ENCODE data around the gene DLEU7.

Gene DLEU7

DNA sequence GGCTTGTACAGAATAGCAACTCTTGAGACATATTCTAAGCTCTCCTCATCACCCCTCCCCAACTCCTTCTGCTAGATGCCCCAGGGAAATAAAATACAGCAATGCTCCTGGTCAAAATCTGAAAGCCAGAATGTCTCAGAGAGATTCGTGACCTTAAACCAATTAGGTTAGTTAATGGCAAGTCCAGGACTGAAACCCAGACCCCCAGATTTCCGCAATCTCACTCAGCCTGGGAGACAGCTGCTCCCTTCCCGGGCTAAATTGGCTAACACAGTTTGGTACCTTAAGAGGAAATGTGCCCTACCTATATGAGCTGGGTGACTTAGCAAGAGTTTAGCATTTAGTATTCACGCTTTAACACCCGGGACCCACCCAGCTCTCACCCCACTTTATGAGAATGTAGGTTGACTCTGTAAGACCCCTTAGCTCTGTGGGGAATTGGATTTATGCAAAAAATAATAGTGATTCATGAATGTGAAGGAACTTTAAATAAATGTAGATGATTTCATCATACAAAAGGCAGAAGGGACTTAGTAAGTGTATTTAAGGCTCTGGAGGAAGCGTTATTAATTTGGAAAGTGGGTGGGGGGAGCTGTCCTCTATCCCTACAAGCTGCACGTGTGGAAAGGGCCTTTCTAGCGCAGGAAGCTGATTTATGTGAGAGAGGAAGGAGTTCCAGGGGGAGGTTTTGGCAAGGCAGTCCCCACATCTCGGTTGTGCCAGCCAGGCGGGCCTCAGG lies 1.1 kb downstream of the DLEU7 start:
- no peak for DNase-seq

DNA sequence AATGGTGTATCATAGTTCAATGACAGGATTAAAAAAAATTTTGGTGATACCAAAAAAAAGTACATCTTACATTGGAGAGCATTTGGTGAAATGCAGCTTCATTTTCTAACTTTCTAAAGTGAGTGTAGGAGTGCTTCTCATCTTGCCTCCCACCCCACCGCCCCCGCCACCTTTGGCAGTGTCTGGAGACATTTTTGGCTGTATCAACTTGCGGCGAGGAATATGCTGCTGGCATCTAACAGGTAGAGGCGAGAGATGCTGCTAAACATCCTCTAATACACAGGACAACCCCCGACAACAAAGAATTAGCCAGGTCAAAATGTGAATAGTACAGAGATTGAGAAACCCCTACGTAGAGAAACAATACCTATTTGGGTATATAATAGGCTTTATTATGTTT lies 1.7 kb downstream of the DLEU7 start:
- no peak for DNase-seq

DNA sequence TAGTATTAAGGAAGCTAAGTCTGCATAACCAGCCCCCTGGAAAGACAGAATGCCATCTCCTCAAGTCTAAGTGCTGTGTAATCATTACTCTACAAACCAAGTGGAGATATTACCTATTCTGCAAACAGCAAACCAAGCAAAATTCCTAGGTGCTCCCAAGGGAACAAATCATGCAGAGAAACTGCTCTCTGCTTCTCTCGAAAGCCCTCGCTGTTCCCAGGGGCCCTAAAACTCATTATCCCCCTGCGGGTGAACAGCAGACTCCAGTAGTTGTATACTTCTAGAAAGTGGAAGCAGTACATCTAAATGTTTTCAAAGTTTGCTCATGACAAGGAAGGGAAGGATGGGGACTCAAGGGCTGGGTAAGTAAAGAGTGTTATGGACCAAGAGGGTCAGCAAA lies 3.2 kb downstream of the DLEU7 start:
- no peak for DNase-seq

DNA sequence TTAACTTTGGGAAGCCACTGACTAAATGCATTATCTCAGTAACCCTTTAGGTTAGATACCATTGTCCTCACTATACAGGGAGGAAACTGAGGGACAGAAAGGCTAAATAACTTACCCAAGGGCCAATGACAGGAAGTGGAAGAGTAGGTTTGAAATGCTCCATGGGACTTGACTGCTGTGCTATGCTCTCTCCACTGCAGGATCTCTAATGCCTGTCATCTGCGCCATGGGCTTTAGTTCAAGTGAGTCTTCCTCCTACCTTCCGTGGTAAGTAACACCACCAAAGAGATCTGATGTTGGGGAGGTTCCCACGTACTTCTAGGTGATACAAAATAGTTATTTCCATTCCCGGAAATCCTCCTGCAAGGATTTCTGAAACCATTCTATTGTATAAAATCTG lies 3.7 kb downstream of the DLEU7 start:
- DNase-seq: no peak

DNA sequence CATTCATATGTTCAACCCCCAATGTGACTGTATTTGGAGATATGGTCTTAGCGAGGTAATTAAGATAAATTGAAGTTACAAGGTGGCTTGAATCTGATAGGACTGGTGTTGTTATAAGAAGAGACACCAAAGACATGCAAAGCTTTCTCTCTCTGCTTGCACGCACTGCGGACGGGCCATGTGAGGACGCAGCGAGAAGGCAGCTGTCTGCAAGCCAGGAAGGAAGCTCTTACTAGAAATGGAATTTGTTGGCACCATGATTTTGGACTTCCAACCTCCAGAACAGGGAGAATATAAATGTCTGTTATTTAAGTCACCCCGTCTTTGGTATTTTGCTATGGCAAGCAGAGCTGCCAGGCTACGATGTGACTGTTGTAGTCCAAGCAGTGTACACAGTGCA lies 4.8 kb downstream of the DLEU7 start:
- no peak for DNase-seq

DNA sequence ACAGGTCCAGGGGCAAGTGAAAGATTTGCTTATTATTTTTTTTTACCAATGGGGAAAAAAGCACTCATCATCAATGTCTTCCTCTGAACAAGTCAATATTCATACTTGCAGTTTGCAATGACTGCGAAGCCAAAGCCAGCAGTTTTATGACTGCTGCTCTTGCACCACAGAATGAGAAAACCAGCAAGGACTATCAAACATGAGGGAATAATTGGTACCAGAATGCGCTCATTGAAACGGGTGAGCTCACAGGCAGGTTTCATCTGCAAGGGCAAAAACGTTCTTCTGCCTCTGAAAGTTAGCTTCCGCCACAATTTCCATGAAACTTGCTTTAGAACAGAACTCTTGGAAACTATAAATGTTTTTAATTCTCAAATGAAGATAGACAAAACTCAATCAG lies 5.5 kb downstream of the DLEU7 start:
- no peak for DNase-seq

DNA sequence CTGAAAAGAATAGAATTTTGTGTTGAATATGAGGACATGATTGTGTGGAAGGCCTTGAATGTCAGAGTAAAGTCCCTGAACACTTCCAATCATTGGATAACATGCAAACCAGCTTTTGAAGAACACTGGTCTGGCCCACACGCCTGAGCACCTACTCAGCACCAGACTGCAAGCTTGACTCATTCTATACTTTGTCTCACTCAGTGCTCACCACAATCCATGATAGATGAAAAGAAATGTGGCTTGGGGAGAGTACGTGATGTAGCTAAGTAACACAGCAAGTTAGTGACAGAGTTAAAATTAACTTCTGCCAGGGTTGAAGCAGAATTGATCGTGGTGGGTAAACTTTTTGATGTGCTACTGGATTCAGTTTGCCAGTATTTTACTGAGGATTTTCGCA lies 12.0 kb downstream of the DLEU7 start:
- DNase-seq: no peak

DNA sequence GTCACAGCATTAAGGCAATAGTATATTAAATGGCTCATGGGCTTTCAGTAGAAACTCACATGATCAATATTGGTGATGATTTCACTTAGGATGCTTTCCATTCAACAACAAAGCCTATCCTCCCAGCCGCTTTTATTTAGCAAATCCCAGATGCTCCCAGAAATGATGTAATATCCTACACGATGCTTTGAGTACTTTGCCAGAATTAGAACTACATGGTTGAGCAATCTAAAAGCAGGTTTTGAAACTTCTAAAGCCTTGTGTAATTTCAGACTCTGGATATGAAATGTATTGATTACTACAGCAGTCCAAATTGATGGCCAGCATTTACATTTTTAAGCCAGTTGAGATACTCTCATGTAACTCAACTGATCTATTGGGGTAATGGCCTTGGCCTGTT lies 13.6 kb downstream of the DLEU7 start:
- no peak for DNase-seq

DNA sequence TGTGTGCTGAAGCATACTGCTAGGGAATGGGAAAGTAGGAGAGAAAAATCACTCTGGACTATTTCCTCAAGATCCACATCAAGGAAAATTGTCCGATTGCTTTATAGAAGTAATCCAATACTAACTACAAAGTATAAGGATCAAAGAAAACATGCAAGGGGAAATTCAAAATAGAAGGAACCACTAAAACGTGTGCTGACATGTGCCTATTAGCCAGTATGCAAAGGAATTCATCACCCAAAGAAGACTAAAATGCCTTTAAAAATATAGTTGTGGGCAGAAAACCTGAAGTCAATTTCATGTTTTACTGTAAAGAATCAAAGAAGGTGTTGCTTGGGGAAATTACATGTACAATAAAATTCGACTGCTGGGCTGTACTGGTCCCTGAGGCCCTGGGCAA lies 14.3 kb downstream of the DLEU7 start:
- DNase-seq: no peak

DNA sequence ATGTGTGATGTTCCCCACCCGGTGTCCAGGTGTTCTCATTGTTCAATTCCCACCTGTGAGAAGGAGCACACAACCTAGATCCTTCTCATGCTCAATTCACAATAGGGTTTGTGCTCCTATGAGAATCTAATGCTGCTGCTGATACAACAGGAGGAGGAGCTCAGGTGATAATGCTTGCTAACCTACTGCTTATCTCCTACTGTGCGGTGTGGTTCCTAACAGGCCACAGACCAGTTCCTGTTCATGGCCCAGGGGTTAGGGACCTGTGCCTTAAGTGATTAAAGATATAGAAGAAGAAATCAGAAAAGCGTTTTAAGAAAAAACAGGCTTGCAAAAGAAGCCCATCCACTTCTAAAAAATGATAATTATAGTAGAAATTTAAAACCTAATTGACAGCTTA lies 17.5 kb downstream of the DLEU7 start:
- DNase-seq: no peak

DNA sequence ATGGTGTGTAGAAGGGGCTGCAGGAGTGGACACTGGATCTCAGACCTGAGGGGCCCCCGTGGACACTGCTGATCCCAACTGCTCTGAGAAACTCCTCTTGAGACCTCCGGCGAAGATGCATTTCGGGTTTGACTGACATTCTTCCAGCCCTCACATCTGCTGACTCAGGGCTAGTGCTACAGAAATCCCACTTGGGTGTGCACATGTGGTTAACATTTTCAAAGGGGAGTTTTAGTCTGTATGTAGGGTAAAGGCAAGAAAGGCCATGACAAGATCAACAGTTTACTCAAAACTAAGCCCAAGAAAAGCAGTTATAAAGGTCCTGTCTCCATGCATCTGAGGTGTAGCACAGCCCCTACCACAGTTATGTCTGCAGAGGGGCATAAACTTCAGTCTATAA lies 31.2 kb downstream of the DLEU7 start:
- DNase-seq: peak; percentile 21

DNA sequence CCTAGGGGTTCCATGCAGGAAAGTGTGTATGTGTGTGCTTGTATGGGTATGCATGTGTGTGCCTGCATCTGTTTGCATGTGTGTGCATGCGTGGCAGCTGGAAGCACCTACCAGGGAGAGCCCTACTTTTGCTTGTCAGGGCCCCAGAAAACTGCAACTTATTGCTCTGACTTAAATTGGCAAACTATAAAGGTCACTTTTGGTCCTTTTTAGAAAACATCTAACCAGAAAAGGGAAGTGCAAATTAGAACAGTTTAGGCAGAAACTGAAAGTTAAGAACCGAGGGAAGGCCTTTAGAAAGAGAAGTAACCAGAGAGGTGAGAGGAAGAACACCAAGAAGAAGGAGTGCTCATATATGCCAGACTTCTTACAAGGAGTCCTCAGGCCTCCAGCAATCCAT lies 32.5 kb downstream of the DLEU7 start:
- no peak for DNase-seq

DNA sequence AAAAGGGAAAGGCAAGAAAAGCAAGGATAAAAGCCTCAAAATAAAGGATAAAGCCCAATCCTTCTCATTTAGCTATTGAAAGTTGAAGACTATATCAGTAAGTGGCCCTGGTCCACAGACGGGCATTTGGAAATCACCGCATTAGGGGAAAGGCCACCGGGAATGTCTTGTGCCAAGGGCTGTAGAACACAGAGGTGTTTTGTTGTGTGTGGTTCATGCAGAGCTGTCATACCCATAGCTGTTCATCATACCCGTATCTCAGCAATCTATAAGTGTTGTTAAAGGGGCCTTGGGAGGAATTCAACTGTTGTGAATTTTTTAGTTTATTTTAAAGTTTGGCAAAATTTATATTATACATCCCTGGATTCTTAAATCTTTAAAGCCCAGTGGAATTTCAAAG lies 33.0 kb downstream of the DLEU7 start:
- DNase-seq: no peak

DNA sequence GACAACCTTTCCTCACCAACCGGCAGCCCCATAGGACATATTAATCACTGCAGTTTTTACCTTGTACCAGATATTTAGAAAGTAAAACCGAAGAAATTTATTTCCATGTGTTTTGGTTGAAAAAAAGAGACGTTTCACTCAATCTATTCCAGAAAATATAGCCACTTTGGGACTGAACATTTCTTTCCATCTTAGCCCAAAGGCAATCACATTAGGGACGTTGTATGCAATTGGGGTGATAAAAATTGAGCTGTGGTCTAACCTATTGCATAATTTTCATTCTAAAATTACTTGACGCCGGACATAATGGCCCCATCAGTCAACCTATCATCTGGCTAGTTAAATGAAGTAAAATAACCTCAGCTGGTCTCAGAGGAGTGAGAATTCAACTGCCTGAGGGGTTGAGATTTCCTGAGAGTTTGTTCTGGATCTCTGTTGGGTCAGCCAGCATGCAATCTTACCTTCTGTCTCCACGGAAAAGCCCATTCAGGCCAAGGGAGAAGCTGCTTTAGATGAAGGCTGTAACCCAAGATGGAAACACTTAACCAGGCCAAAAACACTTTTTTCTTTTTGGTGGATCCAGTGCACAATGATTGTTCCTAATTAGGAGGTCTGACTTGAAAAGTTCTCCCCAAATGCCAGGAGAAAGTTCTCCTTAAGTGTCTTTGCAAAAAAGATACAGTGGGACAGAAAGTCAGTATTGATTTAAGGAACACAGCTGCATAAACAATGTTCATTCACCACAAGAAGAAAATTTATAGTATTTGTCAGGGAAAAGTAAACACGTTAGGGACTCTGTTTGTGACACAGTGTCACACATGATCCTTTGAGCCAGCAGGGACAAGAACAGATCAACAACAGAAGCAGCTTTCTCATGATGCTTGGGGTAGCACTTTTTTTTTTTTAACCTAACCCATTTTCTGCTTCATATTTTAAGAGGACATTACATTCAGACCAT lies 34.1 kb downstream of the DLEU7 start:
- no peak for DNase-seq

DNA sequence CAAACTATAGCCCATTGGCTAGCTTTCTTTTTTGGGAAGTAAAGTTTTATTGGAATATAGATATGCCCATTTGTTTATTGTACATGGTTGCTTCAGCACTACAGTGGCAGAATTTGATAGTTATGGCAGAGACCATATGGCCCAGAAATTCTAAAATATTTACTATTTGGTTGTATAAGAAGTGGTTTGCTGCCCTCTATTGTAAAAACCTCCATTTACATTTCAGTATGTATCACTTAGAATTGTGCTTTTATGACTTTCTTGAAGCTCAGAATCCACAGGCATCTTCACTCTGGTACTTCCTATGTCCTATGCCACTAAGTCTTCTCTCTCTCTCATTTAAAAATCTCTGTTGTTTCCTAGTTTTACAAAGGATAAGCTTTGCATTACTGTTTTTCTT lies 37.7 kb downstream of the DLEU7 start:
- DNase-seq: peak; percentile 34

DNA sequence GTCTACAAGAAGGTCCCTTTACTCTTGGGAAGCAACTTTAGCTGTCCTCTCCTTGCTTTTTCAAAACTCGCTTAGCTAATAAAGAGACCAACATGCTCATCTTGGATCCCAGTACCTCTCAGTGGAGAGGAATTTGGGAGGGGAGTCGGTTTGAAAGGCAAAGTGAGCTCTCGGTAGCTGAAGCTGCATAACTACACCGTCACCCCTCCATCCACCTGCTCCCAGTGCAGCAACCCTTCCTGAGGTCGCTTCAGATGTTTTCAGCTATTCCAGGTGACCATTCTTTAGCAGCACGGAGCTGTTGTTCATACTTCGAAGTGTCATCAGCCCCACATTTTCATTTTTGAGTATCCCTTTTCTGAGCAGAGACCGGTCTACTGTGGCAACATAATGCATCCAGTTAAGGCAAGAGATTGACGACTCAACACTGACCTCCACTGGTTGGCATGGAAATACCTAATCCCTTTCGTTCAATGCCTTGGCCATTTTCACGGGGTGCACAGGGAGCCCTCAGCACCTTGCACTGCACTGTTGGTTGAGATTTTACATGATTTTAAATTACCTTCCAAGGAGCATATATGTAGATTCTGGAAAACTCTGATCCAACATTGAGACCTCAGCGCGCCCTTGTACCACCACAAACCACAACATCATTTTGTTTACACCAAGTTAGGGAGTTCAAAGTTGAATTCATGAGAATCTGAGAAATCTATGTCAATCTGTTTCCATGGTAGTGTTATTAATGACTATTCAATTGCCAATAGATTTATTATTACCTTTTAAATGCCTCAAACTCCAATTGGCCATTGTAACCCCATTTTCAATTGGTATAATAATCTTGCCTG lies 42.2 kb downstream of the DLEU7 start:
- DNase-seq: peak; percentile 84

DNA sequence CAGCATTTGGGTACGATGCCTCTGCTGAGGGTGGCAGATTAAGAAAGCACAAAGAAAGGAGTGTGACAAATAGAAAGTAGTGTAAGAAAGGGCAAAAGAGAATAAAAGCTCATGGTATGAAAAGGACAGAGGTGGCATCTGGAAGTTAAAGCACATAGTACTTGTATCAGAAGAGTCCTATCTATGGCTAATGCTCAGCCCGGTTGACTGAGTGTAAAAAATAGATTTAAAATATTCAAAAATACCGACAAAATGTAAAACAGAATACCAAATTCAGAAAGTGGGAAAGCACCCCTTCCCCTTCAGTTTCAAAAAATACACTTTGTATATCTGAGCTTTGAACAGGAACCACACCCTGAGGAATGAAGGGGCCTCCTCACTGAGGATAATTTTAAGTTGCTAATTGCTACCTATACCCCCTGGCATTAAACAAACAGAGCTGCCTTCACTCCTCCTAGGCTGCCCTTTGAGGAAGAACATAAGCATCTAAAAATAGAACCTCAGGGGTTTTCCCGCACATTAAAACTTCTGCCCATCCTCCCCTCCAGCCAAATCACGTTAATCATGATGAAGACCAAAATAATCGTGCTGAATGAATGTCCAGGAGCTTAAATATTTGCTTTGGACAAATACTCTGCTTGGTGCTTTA lies 43.3 kb downstream of the DLEU7 start:
- DNase-seq: peak; percentile 9

DNA sequence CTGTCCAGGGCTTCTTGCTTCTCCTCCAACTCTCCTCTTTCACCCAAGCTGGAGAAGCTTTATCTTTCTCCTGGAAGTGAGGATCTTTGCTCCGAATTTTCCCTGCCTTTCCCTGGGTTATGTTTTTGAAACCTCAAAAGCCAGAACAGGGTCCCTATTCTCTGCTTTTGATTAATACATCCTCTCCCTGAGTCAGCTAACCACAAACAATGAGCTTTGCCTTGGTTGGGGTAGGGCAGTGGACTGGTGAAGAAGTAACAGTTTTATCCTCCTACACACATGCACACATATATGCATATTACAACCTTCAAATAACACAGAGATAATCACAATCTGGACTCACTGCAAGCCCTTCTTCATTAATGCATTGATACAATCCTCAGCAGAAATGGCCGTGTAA lies 44.6 kb downstream of the DLEU7 start:
- peak; percentile 70 for DNase-seq

DNA sequence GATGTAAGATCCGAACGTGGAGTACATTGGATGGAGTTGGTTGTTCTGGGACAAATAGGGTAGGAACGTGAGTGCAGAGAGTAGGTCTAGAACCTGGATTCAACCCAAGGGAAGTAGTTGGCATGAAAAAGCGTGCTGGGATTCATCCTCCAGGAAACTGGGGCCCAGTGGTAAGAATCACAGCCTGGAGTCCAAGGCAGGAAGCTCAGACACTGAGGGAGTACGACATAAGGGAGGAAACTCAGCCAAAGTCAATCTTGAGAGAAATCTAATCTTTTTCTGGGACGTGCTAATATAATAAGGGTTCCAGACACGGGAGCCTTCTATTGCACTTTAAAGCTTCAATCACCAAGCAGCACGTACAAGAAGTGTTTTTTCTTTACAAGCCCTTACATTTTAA lies 46.4 kb downstream of the DLEU7 start:
- peak; percentile 7 for DNase-seq

DNA sequence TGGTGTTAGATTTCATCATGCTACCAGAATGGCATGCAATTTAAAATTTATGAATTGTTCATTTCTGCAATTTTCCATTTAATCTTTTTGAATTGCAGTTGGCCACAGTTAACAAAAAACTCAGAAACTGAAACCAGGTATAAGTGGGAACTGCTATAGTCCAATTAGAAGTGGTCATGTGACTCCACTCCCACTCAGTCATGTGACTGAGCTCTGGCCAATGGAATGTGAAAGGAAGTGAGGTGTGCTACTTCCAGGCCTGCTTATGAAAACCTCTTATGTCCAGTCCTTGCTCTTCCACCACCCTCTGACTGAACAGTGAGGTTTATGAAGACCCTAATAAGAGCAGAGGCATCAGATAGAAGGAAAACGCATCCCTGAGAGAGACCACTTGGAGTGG lies 47.0 kb downstream of the DLEU7 start:
- no peak for DNase-seq

DNA sequence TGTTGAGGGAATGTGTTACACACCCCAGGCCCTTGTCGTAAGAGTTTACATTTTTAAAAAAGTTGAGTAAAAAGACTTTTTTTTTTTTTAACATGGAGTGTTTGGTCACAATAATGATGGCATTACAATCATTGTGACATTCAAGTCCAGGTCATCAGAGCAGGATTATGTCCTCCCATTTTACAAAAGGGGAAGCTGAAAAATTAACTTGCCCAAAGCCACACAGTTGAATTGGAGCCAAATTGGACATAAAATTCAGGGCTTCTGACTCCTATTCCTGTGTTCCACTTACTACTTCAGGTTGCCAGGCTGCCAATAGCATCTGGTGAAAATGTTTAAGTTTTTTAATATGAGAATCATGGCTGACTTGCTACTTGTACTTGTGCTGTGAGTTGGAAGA lies 49.3 kb downstream of the DLEU7 start:
- no peak for DNase-seq

DNA sequence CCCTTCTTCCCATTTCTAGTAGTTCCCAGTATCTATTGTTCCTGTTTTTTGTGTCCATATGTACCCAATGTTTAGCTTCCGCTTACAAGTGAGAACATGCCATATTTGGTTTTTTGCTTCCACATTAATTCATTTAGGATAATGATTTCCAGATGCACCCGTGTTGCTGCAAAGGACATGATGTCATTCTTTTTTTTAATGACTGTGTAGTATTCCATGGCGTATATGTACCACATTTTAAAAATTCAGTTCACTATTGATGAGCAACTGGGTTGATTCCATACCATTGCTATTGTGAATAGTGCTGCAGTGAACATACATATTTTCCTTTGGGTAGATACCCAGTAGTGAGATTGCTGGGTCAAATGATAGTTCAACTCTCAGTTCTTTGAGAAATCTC lies 50.5 kb downstream of the DLEU7 start:
- DNase-seq: no peak

All from fibroblast of skin of scalp (primary cell).